GM18511 (cell line): ENCODE data around the gene SIDT2.
A peak's percentile ranks its signal among the peaks of the same experiment; 100 is the strongest.

Source experiments
- ATAC-seq: cut with Tn5 transposase; IDR thresholded peaks from one replicate; pipeline ENCODE4 v1.9.1; 2021; ENCODE audit warnings: mild to moderate bottlenecking, moderate library complexity; ENCODE audit not compliant: unreplicated experiment

The SIDT2 gene

GRCh38 chr11:117220568-117220967 is 42.0 kb downstream of the SIDT2 start:
- ATAC-seq: no peak

- ATAC-seq: no peak
Observed at GRCh38 chr11:117220999-117221774, 42.6 kb downstream of the SIDT2 start.

- no peak for ATAC-seq
Observed at GRCh38 chr11:117221775-117222517, 43.4 kb downstream of the SIDT2 start.

GRCh38 chr11:117222991-117223740 is 44.6 kb downstream of the SIDT2 start:
- no peak for ATAC-seq

GRCh38 chr11:117223741-117224689 is 45.5 kb downstream of the SIDT2 start:
- no peak for ATAC-seq

- no peak for ATAC-seq
Observed at GRCh38 chr11:117225553-117226170, 47.1 kb downstream of the SIDT2 start.

GRCh38 chr11:117226388-117227385 is 48.1 kb downstream of the SIDT2 start:
- peak; percentile 53 for ATAC-seq

- no peak for ATAC-seq
Observed at GRCh38 chr11:117228091-117228490, 49.5 kb downstream of the SIDT2 start.

- ATAC-seq: no peak
Observed at GRCh38 chr11:117229411-117229810, 50.9 kb downstream of the SIDT2 start.

- no peak for ATAC-seq
Observed at GRCh38 chr11:117229931-117230285, 51.4 kb downstream of the SIDT2 start.

- ATAC-seq: peak; percentile 37
Observed at GRCh38 chr11:117230286-117230961, 51.9 kb downstream of the SIDT2 start.

- no peak for ATAC-seq
Observed at GRCh38 chr11:117230999-117231841, 52.7 kb downstream of the SIDT2 start.

- no peak for ATAC-seq
Observed at GRCh38 chr11:117231842-117232091, 53.2 kb downstream of the SIDT2 start, which contains the start of gene PCSK7. PCSK7 (minus strand) TSS chr11:117232073; CDS start chr11:117229844, 2,229 bp downstream.

GRCh38 chr11:117232092-117232878 is 53.7 kb downstream of the SIDT2 start, which contains the start of gene RNF214:
RNF214 (plus strand) TSS chr11:117232671; CDS start chr11:117234273, 1,602 bp downstream.
- ATAC-seq: peak; percentile 77

GRCh38 chr11:117232911-117233409 is 54.4 kb downstream of the SIDT2 start:
- no peak for ATAC-seq

GRCh38 chr11:117238221-117238620 is 59.7 kb downstream of the SIDT2 start:
- no peak for ATAC-seq
